GM11168 (cell line): Measurements from ENCODE around the gene ABHD6.

ENCODE experiments used
- in situ Hi-C: fragments of 300-500 bp; cut with MboI; formaldehyde crosslinking; loops from one replicate; pipeline ENCODE4 v1.12.0; 2022; ENCODE audit warnings: low sequenced_read_pairs; ENCODE audit not compliant: unreplicated experiment

The ABHD6 gene

GRCh38 chr3:58299839-58300516 lies 62.4 kb downstream of the ABHD6 start:
- in situ Hi-C loops = loop anchor here (5.0 kb wide), 1 partner anchor 108 kb away; no protein-coding TSS in a partner anchor

DNA sequence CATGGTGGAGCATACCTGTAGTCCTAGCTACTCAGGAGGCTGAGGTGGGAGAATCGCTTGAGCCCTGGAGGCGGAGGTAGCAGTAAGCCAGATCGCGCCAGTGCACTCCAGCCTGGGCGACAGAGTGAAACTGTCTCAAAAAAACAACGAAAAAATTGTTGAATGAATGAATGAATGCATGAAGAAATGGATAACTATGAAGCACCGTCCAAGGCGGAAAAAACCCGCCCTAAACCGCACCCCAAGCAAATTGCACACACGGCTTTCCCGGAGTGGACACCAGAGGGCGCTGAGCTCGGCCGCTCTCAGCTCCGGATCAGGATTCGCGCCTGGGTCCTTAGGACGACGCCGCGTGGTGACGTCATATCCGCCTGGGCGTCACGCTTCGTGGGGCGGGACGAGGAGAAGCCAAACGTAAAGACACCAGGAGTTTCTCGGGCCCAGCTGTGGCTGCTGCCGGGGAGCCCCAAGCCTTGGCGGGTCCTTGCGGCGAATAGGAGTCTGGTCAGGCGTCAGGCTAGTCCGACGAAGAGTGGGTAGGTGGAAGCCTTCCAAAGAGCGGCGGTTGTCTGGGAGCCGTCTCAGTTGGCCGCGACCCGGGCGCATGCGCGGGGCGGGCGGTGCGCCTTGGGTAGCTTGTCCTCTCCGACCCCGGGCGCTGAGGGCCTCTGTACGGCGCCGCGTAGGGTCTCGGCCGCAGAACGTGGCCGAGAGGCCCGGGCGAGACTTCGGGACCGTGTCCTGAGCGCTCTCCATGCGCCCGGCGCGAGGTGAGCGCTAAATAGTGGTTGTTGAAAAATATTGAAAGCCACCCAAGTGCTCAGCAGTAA lies 68.5 kb downstream of the ABHD6 start, which contains the start of the genes HTD2 and RPP14:
Gene HTD2, plus strand, starts transcription at position 639 of the 830 bp plus-strand sequence. CDS start 11,094 bp downstream, outside the sequence.
Gene RPP14, plus strand, starts transcription at position 364 of the 830 bp plus-strand sequence. CDS start 4,085 bp downstream, outside the sequence.
- in situ Hi-C loops = no loop called here

DNA sequence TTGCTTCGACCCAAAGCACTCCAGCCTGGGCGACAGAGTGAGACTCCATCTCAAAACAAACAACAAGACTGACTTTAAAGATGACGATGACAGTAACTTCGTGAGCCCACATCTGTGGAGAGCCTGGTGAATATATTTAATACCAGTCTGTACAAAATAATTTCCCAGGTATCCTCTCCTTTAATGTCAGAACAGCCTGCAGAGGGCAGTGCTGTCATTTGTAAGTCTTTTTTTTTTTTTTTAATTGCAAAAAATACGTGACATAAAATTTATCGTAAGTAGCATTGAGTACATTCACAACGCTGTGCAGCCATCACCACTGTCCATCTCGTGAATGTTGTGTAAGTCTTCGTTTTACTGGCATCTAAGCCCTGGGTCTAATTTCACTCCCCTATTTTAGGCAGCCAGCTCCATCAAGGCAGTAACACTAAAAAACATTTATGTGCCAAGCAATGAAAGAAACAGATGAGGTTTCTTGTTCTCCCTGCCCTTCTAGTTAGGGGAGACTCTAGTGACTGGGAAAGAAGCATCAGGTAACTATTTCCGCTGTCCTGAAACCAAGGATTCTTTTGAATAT lies 70.1 kb downstream of the ABHD6 start:
- in situ Hi-C loops = no loop called here

GRCh38 chr3:58308728-58309127 lies 71.1 kb downstream of the ABHD6 start:
- in situ Hi-C loops = no loop called here

DNA sequence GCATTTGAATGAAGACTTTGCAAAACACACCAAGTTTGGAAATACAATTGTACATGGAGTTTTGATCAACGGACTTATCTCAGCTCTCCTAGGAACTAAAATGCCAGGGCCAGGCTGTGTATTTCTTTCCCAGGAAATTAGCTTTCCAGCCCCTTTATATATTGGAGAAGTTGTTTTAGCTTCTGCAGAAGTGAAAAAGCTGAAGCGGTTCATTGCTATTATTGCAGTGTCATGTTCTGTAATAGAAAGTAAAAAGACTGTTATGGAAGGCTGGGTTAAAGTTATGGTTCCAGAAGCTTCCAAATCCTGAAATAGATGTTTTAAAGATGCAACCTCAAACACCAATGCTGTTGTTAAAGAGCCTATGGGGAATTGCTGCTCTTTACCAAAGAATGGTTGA lies 80.2 kb downstream of the ABHD6 start:
- in situ Hi-C loops = no loop called here

DNA sequence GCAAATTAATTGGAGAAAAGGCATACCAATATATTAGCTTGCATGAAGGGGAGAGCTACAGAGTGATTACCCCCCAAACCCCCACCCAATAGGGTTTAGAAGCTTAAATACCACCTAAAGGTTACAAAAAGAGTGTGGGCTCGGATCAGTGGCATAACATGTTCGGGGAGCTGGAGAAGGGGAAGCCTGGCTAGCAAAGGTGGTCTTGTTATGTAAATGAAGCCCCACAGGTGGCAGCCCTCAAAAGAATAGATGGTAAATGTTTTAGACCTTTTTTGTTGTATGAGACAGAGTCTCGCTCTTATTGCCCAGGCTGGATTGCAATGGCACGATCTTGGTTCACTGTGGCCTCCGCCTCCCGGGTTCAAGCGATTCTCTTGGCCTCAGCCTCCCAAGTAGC lies 84.2 kb downstream of the ABHD6 start:
- in situ Hi-C loops = loop anchor here (10.0 kb wide), 2 partner anchors 93 to 213 kb away; partner anchors contain the start of gene ACOX2

DNA sequence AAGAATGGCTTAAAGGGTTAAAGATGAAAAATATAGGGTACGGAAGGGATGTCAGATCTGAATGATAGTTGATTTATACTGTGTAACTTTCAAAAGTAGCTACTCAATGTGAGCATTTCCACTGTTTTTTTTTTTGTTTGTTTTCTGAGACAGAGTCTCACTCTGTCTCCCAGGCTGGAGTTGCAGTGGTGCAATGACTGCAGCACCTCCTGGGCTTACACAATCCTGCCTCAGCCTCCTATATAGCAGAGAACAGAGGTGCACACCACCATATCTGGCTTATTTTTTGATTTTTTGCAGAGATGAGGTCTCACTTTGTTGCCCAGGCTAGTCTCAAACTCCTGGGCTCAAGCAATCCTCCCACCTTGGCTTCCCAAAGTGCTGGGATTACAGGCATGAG lies 85.2 kb downstream of the ABHD6 start:
- in situ Hi-C loops = loop anchor here (10.0 kb wide), 2 partner anchors 92 to 212 kb away; partner anchors contain the start of gene ACOX2

DNA sequence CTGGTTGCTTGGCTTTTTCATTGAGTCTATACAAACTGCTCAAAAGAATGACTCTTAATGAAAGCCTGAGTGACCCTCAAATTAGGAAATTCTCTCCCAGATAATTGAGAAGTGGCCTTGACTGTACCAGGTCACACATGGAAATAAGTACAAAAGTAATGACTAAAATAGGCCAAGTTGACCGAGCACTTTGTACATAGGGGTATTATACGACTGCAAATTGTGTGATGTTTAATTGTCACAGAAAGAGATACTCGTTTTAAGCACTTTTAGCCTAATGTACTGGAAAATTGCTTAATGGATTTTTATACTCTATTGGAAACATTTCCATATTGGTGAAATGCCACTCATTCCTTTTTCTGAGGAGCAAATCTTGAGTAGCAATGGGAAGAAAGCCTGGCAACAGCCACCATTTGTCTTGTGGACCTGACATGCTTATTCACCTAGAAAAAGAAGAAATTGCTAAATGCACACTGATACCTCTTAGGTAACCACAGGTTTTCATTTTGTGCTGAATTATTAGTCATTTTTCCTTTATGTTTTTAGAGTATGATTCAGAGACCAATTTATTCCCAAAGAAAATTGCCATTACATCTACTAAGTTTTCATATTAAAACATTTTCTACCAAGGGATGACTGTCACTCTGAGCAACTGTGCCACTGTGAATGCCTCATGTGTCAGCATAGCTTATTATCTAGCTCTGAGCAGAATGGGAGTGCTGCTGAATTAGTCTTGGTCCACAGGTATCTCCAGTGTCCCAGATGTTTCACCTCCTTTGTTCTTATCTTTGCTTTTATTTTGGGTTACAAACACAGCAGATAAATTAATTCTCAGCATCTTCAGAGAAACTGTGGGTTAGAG lies 86.2 kb downstream of the ABHD6 start:
- in situ Hi-C loops = loop anchor here (10.0 kb wide), 2 partner anchors 91 to 211 kb away; partner anchors contain the start of gene ACOX2

DNA sequence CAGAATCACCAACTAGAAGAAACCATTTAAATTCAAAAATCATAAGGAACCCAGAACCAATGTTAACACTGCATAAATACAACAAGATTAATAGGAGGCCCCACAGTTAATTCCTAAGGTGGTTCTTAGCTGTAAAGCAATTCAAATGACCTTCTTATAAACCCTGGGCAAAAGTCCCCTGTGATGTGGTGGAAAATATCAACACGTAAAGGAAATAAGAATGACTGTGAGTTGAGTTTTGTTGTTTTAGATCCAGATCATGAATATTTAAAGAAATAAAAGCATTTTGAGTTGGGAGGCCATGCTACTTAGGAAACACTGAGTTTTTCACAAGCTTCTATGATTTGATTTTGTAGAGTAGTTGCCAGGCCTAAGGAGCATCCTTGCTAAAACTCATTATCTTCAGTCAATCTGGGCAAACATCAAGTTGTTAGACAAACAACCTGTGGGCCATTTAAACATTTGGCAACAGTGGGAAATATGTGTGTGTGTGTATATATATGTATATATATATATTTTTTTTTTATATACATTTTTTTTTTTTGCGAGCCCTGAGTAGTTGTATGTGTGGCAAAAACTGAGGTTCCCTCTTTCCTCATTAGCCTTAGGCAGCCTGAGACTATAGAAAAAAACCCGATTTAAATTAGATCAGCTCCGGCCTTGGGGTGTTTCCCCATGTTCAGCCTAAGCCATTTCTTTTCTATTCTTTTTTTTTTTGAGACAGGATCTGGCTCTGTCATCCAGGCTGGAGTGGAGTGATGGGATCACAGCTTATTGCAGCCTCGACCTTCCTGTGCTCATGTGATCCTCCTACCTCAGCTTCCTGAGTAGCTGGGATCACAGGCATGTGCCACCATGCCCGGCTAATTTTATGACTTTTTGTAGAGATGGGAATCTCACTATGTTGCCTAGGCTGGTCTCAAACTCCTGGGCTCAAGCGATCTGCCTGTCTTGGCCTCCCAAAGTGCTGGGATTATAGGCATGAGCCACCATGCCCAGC lies 87.1 kb downstream of the ABHD6 start:
- in situ Hi-C loops = loop anchor here (10.0 kb wide), 2 partner anchors 90 to 210 kb away; partner anchors contain the start of gene ACOX2

GRCh38 chr3:58325525-58325992 lies 88.0 kb downstream of the ABHD6 start:
- in situ Hi-C loops = loop anchor here (10.0 kb wide), 2 partner anchors 89 to 209 kb away; partner anchors contain the start of gene ACOX2

GRCh38 chr3:58326267-58326900 lies 88.8 kb downstream of the ABHD6 start:
- in situ Hi-C loops = loop anchor here (10.0 kb wide), 2 partner anchors 88 to 208 kb away; partner anchors contain the start of gene ACOX2

DNA sequence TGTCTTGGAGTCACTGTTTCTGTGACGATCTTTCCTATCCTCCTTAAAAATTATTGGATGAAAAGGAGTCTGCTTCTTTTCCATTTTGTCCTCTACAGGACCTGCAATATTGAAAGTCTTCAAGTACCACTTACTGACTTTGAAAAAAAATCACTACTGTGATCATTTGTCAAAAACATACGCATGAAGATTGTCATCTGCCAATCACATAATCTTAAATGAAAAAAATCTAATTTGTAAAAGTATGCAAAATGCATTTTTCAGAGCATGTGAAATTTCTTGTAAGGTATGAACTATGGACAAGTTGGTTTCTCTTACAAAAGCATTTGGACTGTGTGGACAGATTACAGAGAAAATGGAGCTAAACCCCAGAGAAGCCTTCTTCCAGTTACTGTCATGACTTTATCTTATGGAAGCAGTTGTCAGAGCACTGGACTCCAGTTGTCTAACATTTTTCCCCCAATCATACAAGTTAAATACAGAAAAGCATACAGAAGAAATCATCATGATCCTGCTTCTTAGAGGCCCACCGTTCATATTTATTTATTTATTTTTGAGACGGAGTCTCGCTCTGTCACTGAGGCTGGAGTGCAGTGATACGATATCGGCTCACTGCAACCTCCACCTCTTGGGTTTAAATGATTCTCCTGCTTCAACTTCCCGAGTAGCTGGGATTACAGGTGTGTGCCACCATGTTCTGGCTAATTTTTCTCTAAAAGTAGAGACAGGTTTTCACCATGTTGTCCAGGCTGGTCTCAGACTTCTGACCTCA lies 91.7 kb downstream of the ABHD6 start:
- in situ Hi-C loops = loop anchor here (10.0 kb wide), 2 partner anchors 85 to 205 kb away; partner anchors contain the start of gene ACOX2

- in situ Hi-C loops = loop anchor here (10.0 kb wide), 2 partner anchors 85 to 205 kb away; partner anchors contain the start of gene ACOX2
Measured at GRCh38 chr3:58329922-58330413, 92.4 kb downstream of the ABHD6 start.

DNA sequence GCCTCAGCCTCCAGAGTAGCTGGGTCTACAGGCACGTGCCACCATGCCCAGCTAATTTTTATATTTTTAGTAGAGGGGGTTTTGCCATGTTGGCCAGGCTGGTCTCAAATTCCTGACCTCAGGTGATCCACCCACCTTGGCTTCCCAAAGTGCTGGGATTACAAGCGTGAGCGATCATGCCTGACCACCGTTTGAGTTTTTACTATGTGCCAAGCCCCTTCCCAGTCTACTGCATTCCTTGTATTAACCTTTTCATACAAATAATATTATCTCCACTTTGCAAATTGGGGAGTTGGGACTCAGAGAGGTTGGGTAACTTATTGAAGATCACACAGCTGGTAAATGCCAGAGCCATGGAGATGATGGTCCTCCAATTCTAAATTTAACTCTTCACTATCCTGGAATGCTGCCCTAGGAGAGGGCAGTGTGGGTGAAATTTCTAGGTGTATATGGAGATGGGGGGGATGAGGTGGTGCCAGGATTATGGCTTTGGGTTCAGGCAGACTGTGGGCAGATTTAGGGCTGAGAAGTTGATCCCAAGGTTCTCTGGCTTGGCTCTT lies 94.1 kb downstream of the ABHD6 start:
- in situ Hi-C loops = no loop called here

DNA sequence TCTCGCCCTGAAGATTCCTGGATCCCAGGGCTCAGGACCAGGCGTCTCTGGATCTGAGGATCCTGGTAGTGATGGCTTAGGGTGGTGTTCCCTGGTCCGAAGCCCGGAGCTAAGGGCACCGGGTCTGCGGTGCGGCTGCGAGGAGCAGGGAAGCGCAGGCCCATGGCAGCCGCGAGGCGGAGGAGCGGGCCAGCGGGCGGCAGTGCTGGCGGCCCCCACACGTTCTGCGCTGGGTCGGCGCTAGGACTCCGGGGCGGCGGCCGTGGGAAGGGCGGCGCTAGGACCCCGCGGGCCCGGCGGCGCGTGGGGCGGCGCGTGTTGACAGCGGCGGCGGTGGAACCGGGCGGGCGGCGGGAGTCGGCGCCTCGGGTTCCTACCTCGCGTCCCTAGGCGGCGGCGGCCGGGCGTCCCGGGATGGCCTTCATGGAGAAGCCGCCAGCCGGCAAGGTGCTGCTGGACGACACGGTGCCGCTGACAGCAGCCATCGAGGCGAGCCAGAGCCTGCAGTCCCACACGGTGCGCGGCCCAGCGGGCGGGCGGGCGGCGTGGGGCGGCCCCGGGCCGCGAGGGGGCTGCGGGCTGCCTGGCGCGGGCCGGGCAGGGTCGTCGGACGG lies 95.1 kb downstream of the ABHD6 start, which contains the start of gene PXK:
Gene PXK, plus strand, starts transcription at position 318 of the 614 bp plus-strand sequence. Its CDS starts 97 bp downstream, at position 415.
- in situ Hi-C loops = no loop called here
